GM06990 (cell line): ENCODE results near the gene NANOS1.

Experiments used
- DNase-seq: peaks from one replicate; pipeline ENCODE4 v3.0.0-alpha.2; 2011; ENCODE audit not compliant: insufficient read length; ENCODE audit errors: extremely low read depth
- H3K27me3 ChIP-seq: replicated peaks from 2 replicates; pipeline ENCODE4 v1.6.0; 2011; ENCODE audit warnings: low read length; ENCODE audit not compliant: control insufficient read depth, insufficient read depth
- H3K36me3 ChIP-seq: 2 replicates; pipeline ENCODE4 v1.5.1; 2011; ENCODE audit warnings: low read length; ENCODE audit not compliant: control insufficient read depth, insufficient read depth
- H3K4me3 ChIP-seq: replicated peaks from 2 replicates; pipeline ENCODE4 v1.5.1; 2011; ENCODE audit warnings: low read depth, mild to moderate bottlenecking, control low read depth, low read length
- TF ChIP-seq, protein P1 (sequence below): IDR thresholded peaks from 2 replicates; pipeline ENCODE4 v1.5.1; 2011; ENCODE audit warnings: low read length, control low read depth, mild to moderate bottlenecking, inconsistent platforms; ENCODE audit not compliant: insufficient read depth, poor library complexity, severe bottlenecking

The NANOS1 gene

DNA sequence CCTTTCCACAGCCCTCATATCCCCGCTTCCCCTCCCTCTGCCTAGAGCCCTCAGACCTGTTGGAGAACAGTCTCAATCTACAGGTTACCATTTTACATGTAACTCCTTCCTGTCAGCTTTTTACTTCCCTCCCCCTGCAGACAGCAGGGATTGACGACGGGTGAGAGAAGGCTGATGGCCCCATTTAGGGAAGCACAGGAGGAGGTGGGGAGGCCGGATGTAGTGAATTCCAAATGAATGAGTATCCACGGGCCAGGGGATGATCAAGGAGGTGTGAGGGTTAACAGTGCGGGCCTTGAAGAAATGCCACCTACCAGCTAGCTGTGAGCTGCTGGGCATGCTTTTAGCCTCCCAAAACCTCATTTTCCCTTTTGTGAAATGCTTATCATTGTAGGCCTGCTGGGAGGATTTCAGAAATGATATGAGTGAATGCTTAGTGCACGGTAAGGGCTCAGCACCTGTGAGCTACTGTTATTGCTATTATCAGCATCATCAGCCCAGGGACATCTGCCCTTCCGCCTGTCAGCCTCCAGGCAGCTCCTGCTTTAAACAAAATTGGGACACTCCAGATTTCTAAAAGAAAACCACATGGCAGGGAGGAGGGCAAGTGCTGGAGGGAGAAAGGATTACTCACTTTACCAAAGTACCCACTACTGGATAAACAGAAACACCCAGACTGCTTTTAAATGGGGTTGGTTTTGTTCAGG lies 6.5 kb upstream of the NANOS1 start:
- no peak overlapping the region for H3K4me3 ChIP-seq
- DNase-seq: no peak

DNA sequence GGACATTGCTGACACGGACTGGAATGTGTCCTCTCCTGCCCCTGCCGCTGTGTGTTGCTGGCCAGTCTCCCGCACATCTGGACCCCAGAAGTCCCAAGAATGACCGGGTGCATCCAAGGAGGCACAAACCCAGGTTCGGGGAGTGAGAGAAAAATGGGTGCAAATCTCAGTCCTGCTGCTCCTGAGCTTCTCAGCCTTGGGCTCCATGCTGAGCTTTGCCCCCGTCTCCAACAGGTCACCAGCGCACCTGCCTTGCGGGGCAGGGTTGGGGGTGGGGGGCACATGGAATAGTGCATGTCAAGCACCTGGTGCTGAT lies 6.0 kb upstream of the NANOS1 start:
- TF ChIP-seq, protein P1, sequence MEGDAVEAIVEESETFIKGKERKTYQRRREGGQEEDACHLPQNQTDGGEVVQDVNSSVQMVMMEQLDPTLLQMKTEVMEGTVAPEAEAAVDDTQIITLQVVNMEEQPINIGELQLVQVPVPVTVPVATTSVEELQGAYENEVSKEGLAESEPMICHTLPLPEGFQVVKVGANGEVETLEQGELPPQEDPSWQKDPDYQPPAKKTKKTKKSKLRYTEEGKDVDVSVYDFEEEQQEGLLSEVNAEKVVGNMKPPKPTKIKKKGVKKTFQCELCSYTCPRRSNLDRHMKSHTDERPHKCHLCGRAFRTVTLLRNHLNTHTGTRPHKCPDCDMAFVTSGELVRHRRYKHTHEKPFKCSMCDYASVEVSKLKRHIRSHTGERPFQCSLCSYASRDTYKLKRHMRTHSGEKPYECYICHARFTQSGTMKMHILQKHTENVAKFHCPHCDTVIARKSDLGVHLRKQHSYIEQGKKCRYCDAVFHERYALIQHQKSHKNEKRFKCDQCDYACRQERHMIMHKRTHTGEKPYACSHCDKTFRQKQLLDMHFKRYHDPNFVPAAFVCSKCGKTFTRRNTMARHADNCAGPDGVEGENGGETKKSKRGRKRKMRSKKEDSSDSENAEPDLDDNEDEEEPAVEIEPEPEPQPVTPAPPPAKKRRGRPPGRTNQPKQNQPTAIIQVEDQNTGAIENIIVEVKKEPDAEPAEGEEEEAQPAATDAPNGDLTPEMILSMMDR: no peak

More for the DNA sequence above, 6.5 kb upstream of the NANOS1 start:
- Histone ChIP-seq H3K36me3 (no peaks in the 10 kb centered on the region), H3K27me3 (no peaks in the 10 kb centered on the region)
- TF ChIP-seq, protein P1: no peak

DNA sequence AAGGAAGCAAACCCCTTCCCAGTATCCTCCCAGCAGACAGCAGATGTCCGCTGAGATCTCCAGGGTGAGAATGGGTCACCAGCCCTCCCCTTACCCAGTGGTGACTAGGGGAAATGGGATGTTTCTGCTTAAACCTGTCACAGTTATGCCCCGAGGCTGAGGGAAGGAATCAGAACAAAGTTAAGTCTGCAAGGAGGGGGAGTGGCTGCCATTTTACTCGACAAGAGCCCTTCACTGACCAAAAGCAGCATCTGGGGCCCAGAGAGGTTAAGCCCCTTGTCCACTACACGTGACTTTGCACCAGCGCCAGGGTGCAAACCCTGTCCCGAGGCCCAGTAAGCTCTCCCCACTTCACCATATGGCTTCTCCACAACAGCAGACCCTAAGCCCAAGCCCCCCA lies 4.6 kb upstream of the NANOS1 start:
- TF ChIP-seq, protein P1: no peak
- DNase-seq: no peak
- H3K36me3 ChIP-seq: no peaks in the 10 kb centered on the region
- no peak overlapping the region for H3K4me3 ChIP-seq
- H3K27me3 ChIP-seq: no peaks in the 10 kb centered on the region

More for the DNA sequence above, 6.0 kb upstream of the NANOS1 start:
- no peak for DNase-seq
- no peaks in the 10 kb centered on the region for H3K36me3 ChIP-seq
- H3K27me3 ChIP-seq: no peaks in the 10 kb centered on the region
- H3K4me3 ChIP-seq: no peak overlapping the region

DNA sequence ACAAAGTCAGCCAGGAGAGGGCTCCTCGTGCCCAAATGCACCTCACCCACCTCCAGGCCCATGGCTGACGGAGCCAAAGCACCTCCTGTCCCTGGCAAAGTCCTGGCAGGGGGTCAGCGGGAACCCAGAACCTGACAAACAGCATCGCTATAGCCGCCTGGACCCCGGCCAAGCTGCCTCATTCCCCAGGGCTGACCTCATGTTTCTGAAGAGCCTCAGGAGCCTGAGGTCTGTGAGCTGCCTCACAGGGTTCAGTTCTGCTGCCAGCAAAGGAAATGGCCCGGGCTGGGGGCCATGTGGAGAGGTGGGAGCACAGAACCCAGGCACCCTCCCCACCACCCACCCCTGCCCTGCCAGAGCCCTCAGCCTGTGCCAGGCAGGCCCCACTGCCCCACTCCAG lies 4.2 kb upstream of the NANOS1 start:
- no peak for DNase-seq
- TF ChIP-seq, protein P1: no peak
- no peaks in the 10 kb centered on the region for H3K36me3 ChIP-seq
- H3K4me3 ChIP-seq: no peak overlapping the region
- H3K27me3 ChIP-seq: no peaks in the 10 kb centered on the region

DNA sequence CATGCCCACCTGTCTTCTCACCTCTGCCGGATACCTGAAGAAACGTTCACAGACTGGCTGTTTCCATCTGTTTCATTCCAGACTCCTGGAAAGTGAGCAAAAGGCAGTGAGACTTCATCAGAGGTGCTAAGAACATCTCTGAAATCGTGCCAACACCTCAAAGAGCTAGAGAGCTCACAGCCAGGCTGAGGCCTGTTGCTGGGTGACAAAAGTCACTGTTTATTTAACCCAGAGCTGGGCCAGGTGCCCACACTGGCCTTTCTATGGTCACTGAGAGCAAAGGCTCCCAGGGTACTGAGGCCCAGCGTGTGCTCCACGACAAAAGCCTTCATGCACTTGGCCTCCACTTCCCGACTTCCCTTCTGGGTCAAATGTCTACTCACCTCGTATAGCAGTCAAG lies 3.7 kb upstream of the NANOS1 start:
- Histone ChIP-seq H3K36me3 (no peaks in the 10 kb centered on the region), H3K4me3 (no peak overlapping the region), H3K27me3 (no peaks in the 10 kb centered on the region)
- TF ChIP-seq, protein P1: no peak
- DNase-seq: no peak
